Loucy (cell line): ENCODE measurements around the gene LEF1.

ENCODE experiments used
- H2AFZ ChIP-seq: fragments of 200-600 bp; sonication (generic); 2 replicates; pipeline ENCODE4 v1.6.0; 2016; ENCODE audit warnings: antibody characterized with exemption, mild to moderate bottlenecking, low read length, moderate library complexity
- H3F3A ChIP-seq: fragments of 200-600 bp; 2 replicates; pipeline ENCODE4 v1.6.0; 2016; ENCODE audit warnings: antibody characterized with exemption, low read depth, mild to moderate bottlenecking
- H3K27me3 ChIP-seq: fragments of 200-600 bp; sonication (generic); 2 replicates; pipeline ENCODE4 v1.6.1; 2014; ENCODE audit warnings: low read length, mild to moderate bottlenecking; ENCODE audit not compliant: insufficient read depth, poor library complexity, severe bottlenecking
- H3K36me3 ChIP-seq: fragments of 200-600 bp; sonication (generic); 2 replicates; pipeline ENCODE4 v1.6.1; 2016; ENCODE audit warnings: low read length; ENCODE audit not compliant: insufficient read depth
- H3K4me1 ChIP-seq: fragments of 200-600 bp; sonication (generic); 2 replicates; pipeline ENCODE4 v1.5.1; 2014; ENCODE audit warnings: low read length, mild to moderate bottlenecking; ENCODE audit not compliant: insufficient read depth, poor library complexity, severe bottlenecking
- H3K4me2 ChIP-seq: fragments of 200-600 bp; sonication (generic); 2 replicates; pipeline ENCODE4 v1.6.0; 2014; ENCODE audit warnings: antibody characterized with exemption, low read length, low read depth, mild to moderate bottlenecking; ENCODE audit not compliant: poor library complexity, severe bottlenecking
- H3K4me3 ChIP-seq: fragments of 200-600 bp; sonication (generic); 2 replicates; pipeline ENCODE4 v1.5.1; 2014; ENCODE audit warnings: low read length, mild to moderate bottlenecking, mixed read lengths; ENCODE audit not compliant: poor library complexity, severe bottlenecking
- H3K79me2 ChIP-seq: fragments of 200-600 bp; sonication (generic); 2 replicates; pipeline ENCODE4 v1.6.1; 2014; ENCODE audit warnings: low read length; ENCODE audit not compliant: insufficient read depth
- H3K9ac ChIP-seq: fragments of 200-600 bp; sonication (generic); 2 replicates; pipeline ENCODE4 v1.6.0; 2014; ENCODE audit warnings: mild to moderate bottlenecking, low read depth, low read length, moderate library complexity; ENCODE audit not compliant: poor library complexity, severe bottlenecking
- H3K9me2 ChIP-seq: fragments of 200-600 bp; sonication (generic); replicated peaks from 2 replicates; pipeline ENCODE4 v1.6.1; 2016; ENCODE audit warnings: low read depth, low read length, mixed read lengths
- H3K9me3 ChIP-seq: fragments of 200-600 bp; sonication (generic); 2 replicates; pipeline ENCODE4 v1.6.1; 2014; ENCODE audit warnings: mild to moderate bottlenecking, antibody characterized with exemption, low read length, low read depth; ENCODE audit not compliant: insufficient read depth
- H4K20me1 ChIP-seq: fragments of 200-600 bp; sonication (generic); 2 replicates; pipeline ENCODE4 v1.6.0; 2014; ENCODE audit warnings: antibody characterized with exemption, low read length, mild to moderate bottlenecking; ENCODE audit not compliant: insufficient read depth, poor library complexity, severe bottlenecking
- CTCF ChIP-seq: fragments of 200-600 bp; sonication (generic); conservative IDR thresholded peaks from 2 replicates; pipeline ENCODE4 v1.5.1; 2014; ENCODE audit warnings: mild to moderate bottlenecking, antibody characterized with exemption, low read length
- EZH2phosphoT487 ChIP-seq: fragments of 200-600 bp; IDR thresholded peaks from 2 replicates; pipeline ENCODE4 v1.6.1; 2018; ENCODE audit warnings: antibody characterized with exemption, mild to moderate bottlenecking, moderate library complexity, borderline replicate concordance

The LEF1 gene

GRCh38 chr4:108209489-108209888, 40.8 kb upstream of the LEF1 start:
- TF ChIP-seq CTCF (no peak), EZH2phosphoT487 (no peak)
- Histone ChIP-seq H2AFZ (no peak overlapping the region), H4K20me1 (no peaks in the 10 kb centered on the region), H3F3A (0 out of 2 replicates have a peak, but pooled peaks cover 3% of the 10 kb centered on the region), H3K4me3 (no peak overlapping the region), H3K36me3 (no peaks in the 10 kb centered on the region), H3K27me3 (no peaks in the 10 kb centered on the region), H3K4me1 (peaks cover 26% of the 10 kb centered on the region), H3K4me2 (no peak overlapping the region), H3K9me3 (no peaks in the 10 kb centered on the region), H3K79me2 (no peaks in the 10 kb centered on the region), H3K9me2 (no peaks in the 10 kb centered on the region), H3K9ac (no peak overlapping the region)

GRCh38 chr4:108205859-108206258, 37.1 kb upstream of the LEF1 start:
- Histone ChIP-seq H2AFZ (no peak overlapping the region), H3K9ac (no peak overlapping the region), H3F3A (no peaks in the 10 kb centered on the region), H3K9me2 (no peaks in the 10 kb centered on the region), H3K36me3 (no peaks in the 10 kb centered on the region), H4K20me1 (no peaks in the 10 kb centered on the region), H3K79me2 (no peaks in the 10 kb centered on the region), H3K9me3 (no peaks in the 10 kb centered on the region), H3K4me3 (no peak overlapping the region), H3K4me2 (no peak overlapping the region), H3K4me1 (peaks cover 16% of the 10 kb centered on the region), H3K27me3 (no peaks in the 10 kb centered on the region)
- no peak for TF ChIP-seq EZH2phosphoT487
- TF ChIP-seq CTCF = no peak

GRCh38 chr4:108204518-108204917, 35.8 kb upstream of the LEF1 start:
- Histone ChIP-seq H3K9me2 (no peaks in the 10 kb centered on the region), H3F3A (no peaks in the 10 kb centered on the region), H3K36me3 (no peaks in the 10 kb centered on the region), H3K4me3 (no peak overlapping the region), H3K27me3 (no peaks in the 10 kb centered on the region), H3K4me2 (no peak overlapping the region), H3K9ac (no peak overlapping the region), H4K20me1 (no peaks in the 10 kb centered on the region), H2AFZ (no peak overlapping the region), H3K4me1 (peaks cover 22% of the 10 kb centered on the region), H3K79me2 (no peaks in the 10 kb centered on the region), H3K9me3 (no peaks in the 10 kb centered on the region)
- TF ChIP-seq CTCF (no peak), EZH2phosphoT487 (no peak)
